GM18868 (cell line): Measurements from ENCODE around the gene ATP2A3.
"Not testable (repeated sequence)": the region's sequence is repeated elsewhere in the genome, so short reads cannot be mapped to it uniquely, and the experiment has no call there.

Experiments
- ATAC-seq: cut with Tn5 transposase; IDR thresholded peaks from one replicate; pipeline ENCODE4 v1.9.1; 2021; ENCODE audit warnings: mild to moderate bottlenecking, moderate library complexity; ENCODE audit not compliant: unreplicated experiment

Gene ATP2A3

GRCh38 chr17:3992370-3992769 is 28.1 kb upstream of the ATP2A3 start:
- no peak for ATAC-seq

- ATAC-seq = not testable (repeated sequence)
These were observed 27.5 kb upstream of the ATP2A3 start for GRCh38 chr17:3991699-3992098.

GRCh38 chr17:3990386-3991127 is 26.3 kb upstream of the ATP2A3 start:
- no peak for ATAC-seq

GRCh38 chr17:3989041-3989886 is 25.0 kb upstream of the ATP2A3 start:
- no peak for ATAC-seq

GRCh38 chr17:3988297-3989040 is 24.2 kb upstream of the ATP2A3 start:
- ATAC-seq = no peak

- no peak for ATAC-seq
These were observed 22.7 kb upstream of the ATP2A3 start for GRCh38 chr17:3986939-3987335.

GRCh38 chr17:3986270-3986938 is 22.2 kb upstream of the ATP2A3 start:
- ATAC-seq = no peak

- ATAC-seq = no peak
These were observed 21.6 kb upstream of the ATP2A3 start for GRCh38 chr17:3985846-3986245.

- ATAC-seq = no peak
These were observed 19.6 kb upstream of the ATP2A3 start for GRCh38 chr17:3983606-3984484.

- no peak for ATAC-seq
These were observed 18.3 kb upstream of the ATP2A3 start for GRCh38 chr17:3982541-3983017.

- no peak for ATAC-seq
These were observed 17.9 kb upstream of the ATP2A3 start for GRCh38 chr17:3982113-3982512.

GRCh38 chr17:3981455-3981854 is 17.2 kb upstream of the ATP2A3 start:
- ATAC-seq = no peak

GRCh38 chr17:3980381-3981014 is 16.3 kb upstream of the ATP2A3 start:
- no peak for ATAC-seq

- ATAC-seq = no peak
These were observed 15.0 kb upstream of the ATP2A3 start for GRCh38 chr17:3979290-3979611.

- ATAC-seq = no peak
These were observed 14.4 kb upstream of the ATP2A3 start for GRCh38 chr17:3978421-3979289.

GRCh38 chr17:3977387-3977786 is 13.2 kb upstream of the ATP2A3 start:
- ATAC-seq = no peak

GRCh38 chr17:3976675-3977171 is 12.5 kb upstream of the ATP2A3 start:
- no peak for ATAC-seq

- no peak for ATAC-seq
These were observed 10.7 kb upstream of the ATP2A3 start for GRCh38 chr17:3974980-3975379.
